Measurements from ENCODE around the gene CCNY.

CCNY gene

GRCh38 chr10:35492386-35493195 is 156.3 kb downstream of the CCNY start:
- Histone ChIP-seq H3K4me1 (ENCODE audit: low read depth, poor library complexity, severe bottlenecking) (no peaks in the 10 kb centered on the region), H2AFZ (ENCODE audit: low read depth) (no peak overlapping the region), H3K4me2 (no peak overlapping the region), H3K79me2 (ENCODE audit: insufficient read depth, low read depth) (no peaks in the 10 kb centered on the region; the same call in 1 of the 2 replicates), H4K20me1 (ENCODE audit: insufficient read depth) (no peaks in the 10 kb centered on the region), H3K27me3 (ENCODE audit: insufficient read depth, low read depth) (no peaks in the 10 kb centered on the region), H3K27ac (no peak overlapping the region), H3K9ac (no peak overlapping the region), H3K36me3 (ENCODE audit: insufficient read depth) (no peaks in the 10 kb centered on the region), H3K4me3 (IDR thresholded peaks at IDR 0.05; ENCODE audit: insufficient read depth, low read depth, low read length) (no peak overlapping the region)
- TF ChIP-seq CTCF (conservative IDR thresholded peaks at IDR 0.05; ENCODE audit: low read depth, low read length): no peak

- H3K27ac ChIP-seq: no peak overlapping the region
These were observed 157.1 kb downstream of the CCNY start for GRCh38 chr10:35493196-35494118.

GRCh38 chr10:35495521-35496119 is 159.3 kb downstream of the CCNY start:
- no peak for TF ChIP-seq CTCF (conservative IDR thresholded peaks at IDR 0.05; ENCODE audit: low read depth, low read length)
- Histone ChIP-seq H3K4me1 (ENCODE audit: low read depth, poor library complexity, severe bottlenecking) (no peaks in the 10 kb centered on the region), H3K4me3 (IDR thresholded peaks at IDR 0.05; ENCODE audit: insufficient read depth, low read depth, low read length) (no peak overlapping the region), H4K20me1 (ENCODE audit: insufficient read depth) (no peaks in the 10 kb centered on the region), H3K4me2 (no peak overlapping the region), H3K36me3 (ENCODE audit: insufficient read depth) (no peaks in the 10 kb centered on the region), H3K27ac (no peak overlapping the region), H3K27me3 (ENCODE audit: insufficient read depth, low read depth) (no peaks in the 10 kb centered on the region), H3K79me2 (ENCODE audit: insufficient read depth, low read depth) (no peaks in the 10 kb centered on the region), H3K9ac (no peak overlapping the region), H2AFZ (ENCODE audit: low read depth) (no peak overlapping the region)

More at GRCh38 chr10:35493196-35494118, 157.1 kb downstream of the CCNY start:
- Histone ChIP-seq H3K79me2 (ENCODE audit: insufficient read depth, low read depth) (no peaks in the 10 kb centered on the region; the same call in 1 of the 2 replicates), H3K9ac (no peak overlapping the region), H3K4me1 (ENCODE audit: low read depth, poor library complexity, severe bottlenecking) (no peaks in the 10 kb centered on the region), H4K20me1 (ENCODE audit: insufficient read depth) (no peaks in the 10 kb centered on the region), H3K4me2 (no peak overlapping the region), H3K36me3 (ENCODE audit: insufficient read depth) (no peaks in the 10 kb centered on the region), H2AFZ (ENCODE audit: low read depth) (no peak overlapping the region), H3K4me3 (IDR thresholded peaks at IDR 0.05; ENCODE audit: insufficient read depth, low read depth, low read length) (no peak overlapping the region), H3K27me3 (ENCODE audit: insufficient read depth, low read depth) (no peaks in the 10 kb centered on the region)
- no peak for TF ChIP-seq CTCF (conservative IDR thresholded peaks at IDR 0.05; ENCODE audit: low read depth, low read length)

- TF ChIP-seq CTCF (conservative IDR thresholded peaks at IDR 0.05; ENCODE audit: low read depth, low read length): no peak
- no peak overlapping the region for H3K9ac ChIP-seq
- no peak overlapping the region for H3K27ac ChIP-seq
- H3K36me3 ChIP-seq (ENCODE audit: insufficient read depth): no peaks in the 10 kb centered on the region
- H2AFZ ChIP-seq (ENCODE audit: low read depth): no peak overlapping the region
- H3K27me3 ChIP-seq (ENCODE audit: insufficient read depth, low read depth): no peaks in the 10 kb centered on the region
- H3K4me2 ChIP-seq: no peak overlapping the region
- no peaks in the 10 kb centered on the region for H3K4me1 ChIP-seq (ENCODE audit: low read depth, poor library complexity, severe bottlenecking)
- H3K79me2 ChIP-seq (ENCODE audit: insufficient read depth, low read depth): no peaks in the 10 kb centered on the region
- no peak overlapping the region for H3K4me3 ChIP-seq (IDR thresholded peaks at IDR 0.05; ENCODE audit: insufficient read depth, low read depth, low read length)
- no peaks in the 10 kb centered on the region for H4K20me1 ChIP-seq (ENCODE audit: insufficient read depth)
These were observed 161.6 kb downstream of the CCNY start for GRCh38 chr10:35497909-35498308.

All from KMS-11 (cell line).